Colon (tissue), 2 donors: ENCODE measurements around the gene SERTAD1.
"Not testable (repeated sequence)": the region's sequence is repeated elsewhere in the genome, so short reads cannot be mapped to it uniquely, and the experiment has no call there.

Experiments used
- FAIRE-seq: peaks from 2 replicates; lab custom pipeline; 2012; peaks lifted over from hg19 to GRCh38; lab: Jason Lieb, UNC
- donor health status: control.
- donor health status: control.

Gene SERTAD1

GRCh38 chr19:40452016-40452415, 26.2 kb upstream of the SERTAD1 start:
- FAIRE-seq: no peak

GRCh38 chr19:40450664-40451063, 24.9 kb upstream of the SERTAD1 start:
- no peak for FAIRE-seq

- no peak for FAIRE-seq
These were observed 23.7 kb upstream of the SERTAD1 start for GRCh38 chr19:40449506-40449905.

- no peak for FAIRE-seq
These were observed 20.5 kb upstream of the SERTAD1 start for GRCh38 chr19:40446263-40446784.

GRCh38 chr19:40445780-40446262, 20.0 kb upstream of the SERTAD1 start:
- no peak for FAIRE-seq

GRCh38 chr19:40444825-40445312, 19.1 kb upstream of the SERTAD1 start:
- no peak for FAIRE-seq

- FAIRE-seq: no peak
These were observed 18.4 kb upstream of the SERTAD1 start, which contains the start of gene SERTAD3 for GRCh38 chr19:40444000-40444824. TSS of gene SERTAD3 (minus strand) at chr19:40444335. CDS start at chr19:40442080, 2,255 bp downstream.

DNA sequence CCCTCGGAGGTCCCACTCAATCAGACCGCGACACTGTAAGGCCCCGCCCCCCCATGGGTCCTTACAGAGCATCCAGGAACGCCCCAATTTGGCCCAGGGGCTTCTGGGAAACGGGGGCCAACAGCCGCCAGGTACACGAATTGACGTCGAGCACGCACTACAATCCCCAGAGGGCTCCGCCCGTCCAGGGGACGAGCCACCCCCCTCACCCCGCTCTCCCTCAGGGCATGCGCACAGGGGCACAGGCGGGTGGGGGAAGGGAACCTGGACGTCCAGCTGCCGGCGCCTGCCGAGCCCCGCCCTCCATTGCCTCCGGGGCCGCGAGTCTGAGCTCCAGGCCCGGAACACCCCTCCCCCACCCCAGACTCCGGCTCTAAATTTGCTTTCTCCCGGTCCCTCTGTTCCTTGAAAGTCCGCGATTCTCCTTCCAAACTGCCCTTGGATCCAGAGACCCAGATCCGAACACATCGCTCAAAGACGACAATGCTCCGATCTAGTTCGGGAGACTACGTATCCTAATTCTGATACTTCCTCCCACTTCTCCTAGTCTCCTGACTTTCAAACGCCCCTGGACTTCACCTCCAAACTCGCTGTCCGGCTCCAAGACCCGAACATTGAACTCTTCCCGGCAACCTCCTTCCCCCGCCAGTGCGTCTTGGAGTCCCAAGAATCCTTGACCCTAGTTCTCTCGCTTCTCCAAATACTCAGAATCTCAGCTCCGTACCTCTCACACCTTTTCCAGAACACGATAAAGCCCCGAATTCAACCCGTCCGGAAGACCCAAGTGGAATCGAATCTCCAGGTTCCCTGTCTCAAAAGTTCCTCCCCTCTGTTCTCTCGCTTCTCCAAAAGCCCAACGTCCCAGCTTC, 17.6 kb upstream of the SERTAD1 start:
- FAIRE-seq: no peak

DNA sequence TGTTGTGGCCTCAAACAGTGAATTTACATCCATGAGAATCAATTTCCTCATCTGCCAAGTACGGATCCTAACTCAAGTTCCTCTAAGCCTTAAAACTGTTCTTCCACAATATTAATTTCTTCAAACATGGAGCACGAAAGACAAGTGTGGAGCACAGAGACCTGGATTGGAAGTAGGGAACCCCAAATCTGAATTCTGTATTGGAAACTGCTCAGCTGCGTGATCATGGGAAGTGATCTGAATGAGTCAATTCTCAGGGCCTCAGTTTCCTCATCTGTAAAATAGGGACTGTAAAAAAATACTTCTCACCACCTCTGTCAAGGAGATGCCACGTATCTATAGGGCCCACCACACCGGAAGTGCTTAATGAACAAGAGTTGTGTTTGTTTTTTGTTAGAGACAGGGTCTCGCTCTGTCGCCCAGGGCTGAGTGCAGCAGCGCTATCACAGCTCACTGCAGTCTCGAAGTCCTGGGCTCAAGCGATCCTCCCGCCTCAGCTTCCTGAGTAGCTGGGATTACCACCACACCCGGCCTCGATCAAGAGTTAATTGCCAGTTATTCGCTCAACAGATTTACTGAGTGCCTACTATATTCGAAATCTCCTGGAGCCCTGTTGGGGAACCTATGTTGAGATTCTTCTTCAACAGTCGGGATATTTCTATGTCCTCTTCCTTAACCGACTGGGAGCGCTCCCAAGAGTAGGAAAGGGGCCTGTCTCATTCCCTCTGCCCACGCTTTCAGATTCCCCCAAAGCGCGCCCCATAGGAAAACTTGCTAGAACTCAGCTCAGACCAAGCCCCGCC, 16.7 kb upstream of the SERTAD1 start:
- FAIRE-seq: no peak

DNA sequence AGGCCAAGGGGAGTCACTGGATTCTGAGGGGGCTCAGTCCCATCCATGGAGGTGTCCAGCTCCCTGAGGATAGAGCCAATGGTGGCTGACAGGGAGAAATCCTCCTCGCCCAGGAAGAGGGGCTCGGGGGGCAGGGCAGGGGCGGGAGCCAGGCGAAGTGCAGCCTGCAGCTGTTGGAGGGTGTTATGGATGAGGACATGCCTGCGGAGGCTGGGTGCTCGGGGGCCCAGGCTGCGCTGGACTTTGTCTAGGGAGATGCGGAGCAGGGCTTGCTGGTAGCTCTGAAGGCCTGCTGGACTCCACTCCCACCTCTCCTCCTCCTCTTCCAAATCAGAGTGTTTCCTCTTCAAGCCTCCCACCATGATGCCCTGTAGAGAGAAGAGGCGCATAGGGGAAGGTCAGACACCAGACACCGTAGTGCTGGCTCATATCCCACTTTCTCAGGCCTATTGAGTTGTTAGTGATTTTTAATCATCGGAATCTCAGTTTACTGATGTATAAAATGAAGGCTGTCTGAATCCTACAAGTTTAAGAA, 16.0 kb upstream of the SERTAD1 start:
- no peak for FAIRE-seq

DNA sequence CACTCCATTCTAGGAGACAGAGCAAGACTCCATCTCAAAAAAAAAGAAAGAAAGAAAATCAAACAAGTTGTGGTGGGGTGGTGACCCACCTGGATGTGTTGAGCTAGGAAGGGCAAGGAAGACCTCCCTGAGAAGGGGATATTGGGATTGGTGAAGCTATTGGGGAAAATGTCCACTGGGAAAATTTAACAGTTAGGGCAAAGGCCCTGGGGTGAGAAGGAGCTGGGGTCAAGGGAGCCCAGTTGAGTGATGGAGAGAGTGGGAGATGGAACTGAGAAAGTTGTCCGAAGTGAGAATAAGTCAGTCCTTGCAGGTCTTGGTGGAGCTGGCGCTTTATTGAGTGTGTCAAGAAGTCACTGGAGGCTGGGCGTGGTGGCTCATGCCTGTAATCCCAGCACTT, 12.5 kb upstream of the SERTAD1 start:
- no peak for FAIRE-seq

DNA sequence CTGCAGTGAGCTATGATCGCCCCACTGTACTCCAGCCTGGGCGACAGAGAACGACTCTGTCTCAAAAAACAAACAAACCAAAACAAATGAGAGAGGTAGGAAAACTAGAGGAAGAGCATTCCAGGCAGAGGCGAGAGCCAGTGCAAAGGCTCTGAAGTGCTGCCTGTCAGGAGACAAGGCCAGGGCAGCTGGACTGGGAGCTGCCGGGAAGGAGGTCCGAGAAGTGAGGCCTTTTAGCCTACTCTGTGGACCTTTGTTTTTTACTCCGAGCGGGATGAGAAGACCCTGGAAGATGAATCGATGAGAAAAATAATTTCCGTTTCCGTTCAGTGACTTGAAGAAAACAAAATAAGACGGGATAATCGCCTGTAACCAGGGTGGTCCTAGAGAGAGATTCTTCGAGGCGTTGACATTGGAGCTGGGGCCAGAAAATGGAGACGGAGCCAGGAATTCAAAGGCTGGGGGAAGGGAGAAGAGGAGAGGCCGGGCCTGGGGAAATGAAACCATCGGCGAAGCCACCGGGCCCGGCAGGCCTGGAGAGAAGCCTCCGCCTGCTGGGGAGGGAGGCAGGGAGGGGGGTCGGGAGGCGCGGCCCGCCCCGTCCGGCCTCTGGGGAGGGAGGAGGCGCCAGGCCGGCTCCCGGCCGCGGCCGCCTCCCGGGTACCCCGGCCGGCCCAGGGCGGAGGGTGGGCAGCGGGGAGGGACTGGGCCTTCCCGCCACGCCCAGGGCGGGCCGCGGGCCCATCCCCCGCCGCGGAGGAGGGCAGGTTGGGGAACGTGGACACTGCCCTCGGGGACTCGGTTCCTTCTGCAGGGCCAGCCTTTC, 7.8 kb upstream of the SERTAD1 start:
- no peak for FAIRE-seq

DNA sequence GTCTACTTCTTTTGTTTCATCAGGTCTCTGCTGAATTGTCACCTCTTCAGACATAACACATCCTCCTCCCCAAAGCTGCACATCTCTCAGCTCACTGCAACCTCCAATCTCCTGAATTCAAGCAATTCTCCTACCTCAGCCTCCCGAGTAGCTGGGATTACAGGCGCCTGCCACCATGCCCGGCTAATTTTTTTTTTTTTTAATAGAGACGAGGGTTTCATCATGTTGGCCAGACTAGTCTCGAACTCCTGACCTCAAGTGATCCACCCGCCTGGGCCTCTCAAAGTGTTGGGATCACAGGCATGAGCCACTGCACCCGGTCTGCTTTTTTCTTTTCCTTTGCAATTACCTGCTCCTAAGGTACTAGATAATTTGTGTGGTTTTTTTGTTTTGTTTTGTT, 7.0 kb upstream of the SERTAD1 start:
- FAIRE-seq: not testable (repeated sequence)

- no peak for FAIRE-seq
These were observed 5.9 kb upstream of the SERTAD1 start for GRCh38 chr19:40431698-40432097.

GRCh38 chr19:40430242-40430641, 4.5 kb upstream of the SERTAD1 start:
- FAIRE-seq: not testable (repeated sequence)

- not testable (repeated sequence) for FAIRE-seq
These were observed 2.4 kb upstream of the SERTAD1 start for GRCh38 chr19:40428197-40428596.

GRCh38 chr19:40424637-40425449, 949 bp downstream of the SERTAD1 start:
- FAIRE-seq: no peak

GRCh38 chr19:40423938-40424337, 1.9 kb downstream of the SERTAD1 start:
- FAIRE-seq: no peak

GRCh38 chr19:40422748-40423566, 2.8 kb downstream of the SERTAD1 start:
- FAIRE-seq: no peak
